T-helper 2 cell treated with Interferon-gamma antibody and Interleukin-4, amounts not matched to agents 5 μg/mL and 100 μg/mL, for 36 hours (primary cell): ENCODE data around the gene CD160.
"Not testable (repeated sequence)": the region's sequence is repeated elsewhere in the genome, so short reads cannot be mapped to it uniquely, and the experiment has no call there.

Experiments
- DNase-seq: peaks from one replicate; pipeline ENCODE4 v3.0.0; 2021; ENCODE audit warnings: low spot score
- H3K27ac Mint-ChIP-seq: one replicate; pipeline ENCODE4 v1.8.0; 2021; ENCODE audit warnings: mild to moderate bottlenecking, mixed read lengths
- H3K27me3 Mint-ChIP-seq: one replicate; pipeline ENCODE4 v1.8.0; 2021; ENCODE audit warnings: low read depth, mixed read lengths
- H3K36me3 Mint-ChIP-seq: one replicate; pipeline ENCODE4 v1.8.0; 2021; ENCODE audit warnings: low read depth, mixed read lengths
- H3K4me1 Mint-ChIP-seq: one replicate; pipeline ENCODE4 v1.8.0; 2021; ENCODE audit warnings: low read depth, mixed read lengths
- H3K4me3 Mint-ChIP-seq: one replicate; pipeline ENCODE4 v1.8.0; 2022; ENCODE audit warnings: mild to moderate bottlenecking, moderate library complexity, mixed read lengths
- H3K9me3 Mint-ChIP-seq: one replicate; pipeline ENCODE4 v1.8.0; 2021; ENCODE audit warnings: mixed read lengths

The CD160 gene

DNA sequence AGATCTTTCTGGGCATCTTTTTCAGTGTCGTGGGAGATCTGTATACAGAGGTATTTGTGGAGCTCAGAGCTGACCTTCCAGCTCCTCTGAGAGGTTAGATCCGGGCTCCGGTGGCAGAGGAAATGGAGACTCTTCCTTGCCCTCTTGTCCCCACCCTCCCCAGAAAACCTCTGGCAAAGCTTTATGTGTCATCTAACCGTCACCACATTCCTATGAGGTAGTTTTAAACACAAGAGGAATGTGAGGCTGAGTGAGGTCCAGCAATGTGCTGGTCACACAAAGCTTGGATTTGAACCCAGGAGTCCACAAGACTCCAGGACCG is 1.2 kb downstream of the CD160 start:
- no peak for DNase-seq
- no peaks in the 10 kb centered on the region for H3K36me3 Mint-ChIP-seq
- H3K9me3 Mint-ChIP-seq, result no peaks in the 10 kb centered on the region
- peaks cover 14% of the 10 kb centered on the region for H3K4me1 Mint-ChIP-seq
- H3K4me3 Mint-ChIP-seq, result peak overlapping the region; percentile 78
- no peak overlapping the region for H3K27ac Mint-ChIP-seq
- peaks cover 23% of the 10 kb centered on the region for H3K27me3 Mint-ChIP-seq

DNA sequence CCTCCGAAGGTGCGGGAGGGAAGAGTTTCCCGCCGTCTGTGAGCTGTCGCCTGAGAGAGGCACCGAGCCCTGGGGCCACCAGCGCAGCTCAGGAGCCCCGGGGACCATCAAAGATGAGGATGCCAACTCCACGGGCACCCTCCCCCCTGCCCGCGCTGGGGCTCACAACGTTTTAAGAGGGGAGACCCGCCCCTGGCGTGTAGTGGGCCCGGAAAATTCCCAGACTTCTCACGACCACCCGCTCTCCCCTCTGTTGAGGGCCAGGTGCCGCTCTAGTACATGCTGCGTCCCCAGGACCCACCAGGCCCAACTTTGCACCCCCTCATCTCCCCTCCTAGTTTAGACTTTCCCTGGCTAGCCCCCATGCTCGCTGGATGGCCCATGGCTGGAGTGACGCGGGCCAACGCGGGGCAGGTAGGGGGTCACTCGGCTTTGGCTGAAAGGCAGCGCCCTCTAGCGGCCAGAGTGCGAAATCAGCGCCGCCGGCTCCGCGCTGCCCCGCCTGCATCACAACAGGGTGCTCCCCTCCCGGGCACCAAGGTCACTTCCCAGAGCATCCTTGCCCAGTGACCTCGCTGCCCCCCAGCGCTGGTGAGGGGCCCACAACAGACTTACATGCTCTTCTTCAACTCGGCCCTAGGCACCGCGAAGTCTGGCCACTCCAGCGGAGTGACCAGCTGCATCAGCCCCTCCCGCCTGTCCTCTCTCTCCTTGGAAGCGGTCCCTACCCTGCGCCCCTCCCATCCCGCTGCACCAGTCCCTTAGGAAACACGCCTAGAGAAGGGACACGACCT is 1.8 kb downstream of the CD160 start:
- DNase-seq, result peak; percentile 63
- Mint-ChIP-seq H3K9me3 (no peaks in the 10 kb centered on the region), H3K36me3 (no peaks in the 10 kb centered on the region), H3K27ac (peak overlapping the region; percentile 41), H3K4me1 (peaks cover 14% of the 10 kb centered on the region), H3K27me3 (peaks cover 23% of the 10 kb centered on the region), H3K4me3 (peak overlapping the region; percentile 78)

DNA sequence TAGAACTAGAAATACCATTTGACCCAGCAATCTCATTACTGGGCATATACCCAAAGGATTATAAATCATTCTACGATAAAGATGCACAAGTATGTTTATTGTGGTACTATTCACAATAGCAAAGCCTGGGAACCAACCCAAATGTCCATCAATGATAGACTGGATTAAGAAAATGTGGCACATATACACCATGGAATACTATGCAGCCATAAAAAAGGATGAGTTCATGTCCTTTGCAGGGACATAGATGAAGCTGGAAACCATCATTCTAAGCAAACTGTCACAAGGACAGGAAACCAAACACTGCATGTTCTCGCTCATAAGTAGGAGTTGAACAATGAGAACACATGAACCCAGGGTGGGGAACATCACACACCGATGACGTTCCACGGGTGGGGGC is 6.9 kb downstream of the CD160 start:
- not testable (repeated sequence) for H3K9me3 Mint-ChIP-seq

DNA sequence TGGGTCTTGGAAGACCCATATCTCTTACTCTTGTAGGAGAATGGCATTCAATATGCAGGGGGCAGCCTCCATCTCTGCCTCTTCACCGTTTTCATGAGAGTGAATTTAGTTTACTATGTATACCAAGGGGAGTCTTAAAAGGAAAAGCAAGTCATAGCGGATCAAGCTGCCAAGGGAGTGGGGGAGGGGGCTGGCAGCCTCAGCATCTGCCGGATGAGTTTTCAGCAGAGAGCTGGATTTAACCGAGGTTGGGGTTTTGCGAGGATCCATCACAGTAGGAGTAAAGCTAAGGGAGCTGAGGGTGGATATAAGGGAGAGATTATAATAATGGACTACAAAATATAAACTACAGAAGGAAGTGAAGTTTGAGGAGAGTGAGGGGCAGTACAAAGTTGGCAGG is 9.9 kb downstream of the CD160 start:
- Mint-ChIP-seq H3K27me3 (no peaks in the 10 kb centered on the region), H3K4me1 (no peaks in the 10 kb centered on the region), H3K36me3 (no peaks in the 10 kb centered on the region), H3K4me3 (no peak overlapping the region), H3K9me3 (no peaks in the 10 kb centered on the region), H3K27ac (no peak overlapping the region)
- no peak for DNase-seq

More for the DNA sequence above, 6.9 kb downstream of the CD160 start:
- not testable (repeated sequence) for H3K4me1 Mint-ChIP-seq, H3K36me3 Mint-ChIP-seq, H3K4me3 Mint-ChIP-seq, DNase-seq, H3K27ac Mint-ChIP-seq
- H3K27me3 Mint-ChIP-seq, result peaks cover 15% of the 10 kb centered on the region

DNA sequence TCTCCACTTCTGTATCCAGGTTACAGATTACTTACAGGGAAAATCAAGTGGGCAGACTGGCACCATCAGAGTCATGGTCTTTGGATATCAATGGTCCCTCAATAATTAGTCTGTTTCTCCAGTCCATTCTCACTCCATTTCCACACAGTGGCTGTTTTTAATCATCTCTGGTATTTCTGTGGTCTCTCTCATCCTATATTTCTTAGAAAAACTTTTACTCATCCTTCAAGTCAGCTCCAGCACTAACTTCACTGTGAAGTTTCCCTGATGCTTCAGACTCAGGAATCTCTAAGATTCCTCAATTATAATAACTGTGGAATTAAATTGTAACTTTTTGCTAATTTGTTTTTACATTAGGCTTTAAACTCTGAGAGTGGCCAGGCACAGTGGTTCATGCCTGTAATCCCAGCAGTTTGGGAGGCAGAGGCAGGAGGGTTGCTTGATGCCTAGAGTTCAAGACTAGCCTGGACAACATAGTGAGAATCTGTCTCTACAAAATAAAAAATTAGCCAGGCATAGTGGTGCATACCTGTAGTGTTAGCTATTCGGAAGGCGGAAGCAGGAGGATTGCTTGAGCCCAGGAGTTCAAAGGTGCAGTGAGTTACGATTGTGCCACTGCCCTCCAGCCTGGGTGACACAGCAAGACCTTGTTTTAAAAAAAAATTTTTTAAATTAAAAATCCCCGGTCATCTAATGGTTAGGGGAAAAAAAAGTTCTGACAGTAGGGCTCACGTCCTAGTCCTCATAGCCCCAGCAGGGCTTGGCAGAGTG is 10.6 kb downstream of the CD160 start:
- no peak for DNase-seq
- no peak overlapping the region for H3K4me3 Mint-ChIP-seq
- no peaks in the 10 kb centered on the region for H3K4me1 Mint-ChIP-seq
- no peaks in the 10 kb centered on the region for H3K36me3 Mint-ChIP-seq
- no peaks in the 10 kb centered on the region for H3K9me3 Mint-ChIP-seq
- no peaks in the 10 kb centered on the region for H3K27me3 Mint-ChIP-seq
- H3K27ac Mint-ChIP-seq, result no peak overlapping the region

DNA sequence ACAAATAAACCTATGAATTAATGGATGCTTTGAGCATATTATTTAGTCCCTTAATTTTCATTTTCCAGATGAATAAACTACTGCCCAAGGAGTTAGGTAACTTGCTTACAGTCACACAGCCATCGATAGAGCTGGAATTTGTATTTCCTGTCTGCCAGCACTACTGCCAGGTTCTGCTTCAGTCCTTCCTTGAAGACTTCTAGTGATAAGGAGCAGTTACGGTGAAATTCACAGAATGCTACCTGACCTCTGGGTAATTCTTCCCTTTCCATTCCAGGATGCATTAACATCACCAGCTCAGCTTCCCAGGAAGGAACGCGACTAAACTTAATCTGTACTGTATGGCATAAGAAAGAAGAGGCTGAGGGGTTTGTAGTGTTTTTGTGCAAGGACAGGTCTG is 11.2 kb downstream of the CD160 start:
- Mint-ChIP-seq H3K27me3 (no peaks in the 10 kb centered on the region), H3K4me1 (no peaks in the 10 kb centered on the region), H3K27ac (no peak overlapping the region), H3K4me3 (no peak overlapping the region), H3K36me3 (no peaks in the 10 kb centered on the region), H3K9me3 (no peaks in the 10 kb centered on the region)
- DNase-seq, result no peak

DNA sequence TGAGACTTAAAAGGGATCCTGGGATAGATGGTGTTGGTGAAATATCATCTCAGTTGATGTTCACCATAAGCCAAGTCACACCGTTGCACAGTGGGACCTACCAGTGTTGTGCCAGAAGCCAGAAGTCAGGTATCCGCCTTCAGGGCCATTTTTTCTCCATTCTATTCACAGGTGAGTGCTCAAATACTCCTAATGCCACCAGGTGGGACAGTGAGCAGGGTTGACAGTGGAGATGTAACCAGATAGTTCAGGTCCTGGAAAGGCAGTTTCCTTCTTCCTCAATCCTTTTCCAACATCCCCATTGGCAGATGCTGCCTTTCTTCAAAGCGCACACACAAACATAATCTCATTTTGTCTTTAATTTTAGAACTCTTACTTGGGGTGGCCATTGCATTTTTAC is 11.6 kb downstream of the CD160 start:
- Mint-ChIP-seq H3K9me3 (no peaks in the 10 kb centered on the region), H3K36me3 (no peaks in the 10 kb centered on the region), H3K27ac (no peak overlapping the region), H3K27me3 (no peaks in the 10 kb centered on the region), H3K4me3 (no peak overlapping the region), H3K4me1 (no peaks in the 10 kb centered on the region)
- no peak for DNase-seq

DNA sequence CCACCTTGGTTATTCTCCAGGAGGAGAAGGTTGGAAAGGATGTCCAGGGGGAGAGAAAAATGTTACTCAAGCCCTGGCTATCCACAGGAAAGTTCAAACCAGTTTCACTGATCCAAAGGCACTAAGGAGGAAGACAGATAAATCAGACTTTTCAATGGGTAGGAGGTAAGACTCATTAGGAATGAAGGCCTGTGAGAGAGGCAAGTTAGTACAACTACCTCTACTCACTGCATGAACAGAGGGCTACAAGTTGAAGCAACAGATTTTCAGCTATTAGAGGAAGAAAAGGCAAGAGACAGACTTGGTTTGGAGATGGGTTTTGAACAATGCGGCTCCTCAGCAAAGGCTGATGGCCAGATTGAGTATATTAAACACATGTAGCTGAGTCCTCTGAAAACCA is 16.9 kb downstream of the CD160 start:
- DNase-seq, result no peak
- Mint-ChIP-seq H3K27ac (no peak overlapping the region), H3K4me1 (no peaks in the 10 kb centered on the region), H3K4me3 (no peak overlapping the region), H3K9me3 (no peaks in the 10 kb centered on the region), H3K36me3 (peaks cover 2% of the 10 kb centered on the region), H3K27me3 (no peaks in the 10 kb centered on the region)

DNA sequence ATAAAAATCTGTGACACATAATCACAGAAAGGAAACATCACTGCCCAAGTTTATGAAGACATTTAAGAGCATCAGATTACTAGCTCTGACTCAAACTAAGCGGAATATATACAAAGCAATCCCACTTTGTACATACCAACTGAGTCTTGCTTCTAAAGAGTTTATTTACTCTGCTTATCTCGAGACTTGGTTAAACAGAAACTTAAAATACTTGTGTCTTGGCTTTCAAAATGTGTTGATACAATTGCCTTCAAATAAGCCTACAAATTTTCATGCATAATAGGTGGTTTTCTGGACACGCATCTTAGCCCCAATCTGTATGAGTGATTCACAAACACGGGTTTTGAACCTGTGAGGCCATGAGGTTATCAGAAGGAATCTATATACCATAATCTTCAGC is 21.0 kb downstream of the CD160 start:
- H3K4me3 Mint-ChIP-seq, result no peak overlapping the region
- no peak overlapping the region for H3K27ac Mint-ChIP-seq

DNA sequence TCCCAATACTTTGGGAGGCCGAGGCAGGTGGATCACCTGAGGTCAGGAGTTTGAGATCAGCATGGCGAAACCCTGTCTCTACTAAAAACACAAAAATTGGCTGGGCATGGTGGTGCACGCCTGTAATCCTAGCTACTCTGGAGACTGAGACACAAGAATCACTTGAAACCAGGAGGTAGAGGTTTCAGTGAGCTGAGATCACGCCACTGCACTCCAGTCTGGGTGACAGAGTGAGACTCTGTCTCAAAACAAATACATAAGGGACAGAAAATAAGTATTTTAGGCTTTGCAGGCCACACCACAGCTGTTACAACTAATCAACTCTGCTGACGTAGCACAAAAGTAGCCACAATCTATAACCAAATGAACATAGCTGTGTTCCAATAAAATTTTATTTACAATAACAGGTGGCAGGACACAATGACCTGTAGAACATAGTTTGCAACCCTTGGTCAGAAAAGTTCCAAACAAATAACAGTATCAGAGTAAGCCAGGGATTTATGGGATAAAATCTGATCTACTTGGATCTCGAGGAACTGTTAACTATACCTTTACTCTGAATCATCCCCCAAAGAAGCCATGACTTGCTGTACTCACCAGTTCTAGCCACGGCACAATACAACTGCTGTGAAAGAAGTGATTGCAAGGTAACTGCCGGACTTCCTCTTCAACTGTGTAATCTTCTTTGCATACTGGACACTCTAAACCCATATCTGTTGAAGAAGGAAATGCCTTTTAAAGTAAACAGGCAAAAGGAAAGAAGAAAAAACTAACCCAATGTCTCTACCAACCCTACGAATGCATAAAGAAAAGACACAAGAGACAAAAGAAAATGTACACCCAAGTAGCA is 28.3 kb downstream of the CD160 start:
- Mint-ChIP-seq H3K4me1 (no peaks in the 10 kb centered on the region), H3K36me3 (peaks cover 47% of the 10 kb centered on the region), H3K27me3 (no peaks in the 10 kb centered on the region), H3K27ac (no peak overlapping the region), H3K9me3 (no peaks in the 10 kb centered on the region), H3K4me3 (no peak overlapping the region)
- DNase-seq, result no peak

More for the DNA sequence above, 21.0 kb downstream of the CD160 start:
- no peak for DNase-seq
- Mint-ChIP-seq H3K27me3 (no peaks in the 10 kb centered on the region), H3K9me3 (no peaks in the 10 kb centered on the region), H3K4me1 (no peaks in the 10 kb centered on the region), H3K36me3 (peaks cover 24% of the 10 kb centered on the region)

DNA sequence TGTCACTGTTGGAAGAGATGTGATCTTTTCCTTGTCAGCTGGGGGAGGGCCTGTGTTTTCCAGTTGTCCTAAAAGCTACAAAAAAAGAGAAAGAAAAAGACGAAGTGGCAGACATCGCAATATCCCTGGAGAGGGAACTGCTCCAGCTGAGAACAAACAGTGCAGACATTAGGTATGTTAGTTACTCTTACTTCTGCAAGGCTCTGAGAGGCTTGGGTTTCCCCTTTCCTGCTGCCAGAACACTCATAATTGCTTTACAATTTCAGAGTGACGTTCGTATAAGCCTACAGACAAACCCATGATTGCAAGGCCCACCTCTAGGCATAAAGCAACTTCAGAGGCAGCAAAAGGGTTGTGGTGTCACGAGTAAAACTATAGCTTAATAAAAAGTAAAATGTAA is 31.1 kb downstream of the CD160 start:
- Mint-ChIP-seq H3K4me3 (no peak overlapping the region), H3K27ac (no peak overlapping the region), H3K36me3 (peaks cover 37% of the 10 kb centered on the region), H3K4me1 (no peaks in the 10 kb centered on the region), H3K9me3 (no peaks in the 10 kb centered on the region), H3K27me3 (no peaks in the 10 kb centered on the region)
- DNase-seq, result no peak

DNA sequence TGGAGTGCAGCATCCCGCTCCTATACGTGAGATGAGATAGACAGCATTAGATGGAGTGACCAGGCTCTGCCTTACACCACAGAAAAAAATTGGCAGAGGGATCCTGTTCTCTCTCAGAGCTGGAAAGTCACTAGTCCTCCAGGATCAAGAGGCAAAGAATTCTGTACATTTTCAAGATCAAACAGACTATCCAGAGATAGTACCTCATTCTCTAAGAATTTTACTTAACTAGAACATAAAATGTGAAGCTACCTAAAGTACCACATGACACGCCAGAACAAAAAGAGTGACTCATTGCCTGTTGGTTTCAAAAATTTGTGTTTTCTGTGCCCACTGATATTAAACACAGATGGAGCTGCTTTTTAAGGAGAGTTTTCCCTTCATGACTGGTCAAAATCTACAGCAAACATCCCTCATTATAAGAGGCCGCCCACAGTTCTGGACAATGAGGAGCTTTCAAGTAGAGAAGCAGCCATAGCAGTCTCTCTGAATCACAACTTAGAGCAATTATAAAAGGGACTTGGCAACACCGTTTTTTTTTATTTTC is 32.3 kb downstream of the CD160 start:
- DNase-seq, result no peak
- peaks cover 2% of the 10 kb centered on the region for H3K4me1 Mint-ChIP-seq
- H3K4me3 Mint-ChIP-seq, result no peak overlapping the region
- peaks cover 35% of the 10 kb centered on the region for H3K36me3 Mint-ChIP-seq
- no peaks in the 10 kb centered on the region for H3K27me3 Mint-ChIP-seq
- H3K9me3 Mint-ChIP-seq, result no peaks in the 10 kb centered on the region
- no peak overlapping the region for H3K27ac Mint-ChIP-seq

DNA sequence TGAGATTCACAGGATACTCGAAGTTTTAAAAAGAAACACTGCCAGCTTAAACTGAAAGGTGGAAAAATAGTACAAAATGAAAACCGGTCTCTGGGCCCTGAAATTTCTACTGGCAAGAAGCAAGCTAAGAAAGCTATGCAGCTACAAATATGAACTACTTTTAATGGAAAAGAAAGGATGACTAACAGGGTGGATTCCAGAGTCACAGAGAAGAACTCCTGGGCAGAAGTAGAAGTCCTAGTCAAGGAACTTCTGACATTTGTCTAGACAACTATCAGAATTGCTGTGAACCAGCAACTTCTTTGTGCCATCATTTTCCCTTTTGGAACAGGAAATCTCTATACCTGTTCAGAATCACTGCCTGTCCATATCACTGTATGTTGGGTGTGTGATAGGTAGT is 38.1 kb downstream of the CD160 start:
- H3K9me3 Mint-ChIP-seq, result peaks cover 12% of the 10 kb centered on the region
- no peak for DNase-seq
- H3K27ac Mint-ChIP-seq, result no peak overlapping the region
- H3K27me3 Mint-ChIP-seq, result no peaks in the 10 kb centered on the region
- peaks cover 2% of the 10 kb centered on the region for H3K4me1 Mint-ChIP-seq
- H3K36me3 Mint-ChIP-seq, result peaks cover 49% of the 10 kb centered on the region
- H3K4me3 Mint-ChIP-seq, result no peak overlapping the region

DNA sequence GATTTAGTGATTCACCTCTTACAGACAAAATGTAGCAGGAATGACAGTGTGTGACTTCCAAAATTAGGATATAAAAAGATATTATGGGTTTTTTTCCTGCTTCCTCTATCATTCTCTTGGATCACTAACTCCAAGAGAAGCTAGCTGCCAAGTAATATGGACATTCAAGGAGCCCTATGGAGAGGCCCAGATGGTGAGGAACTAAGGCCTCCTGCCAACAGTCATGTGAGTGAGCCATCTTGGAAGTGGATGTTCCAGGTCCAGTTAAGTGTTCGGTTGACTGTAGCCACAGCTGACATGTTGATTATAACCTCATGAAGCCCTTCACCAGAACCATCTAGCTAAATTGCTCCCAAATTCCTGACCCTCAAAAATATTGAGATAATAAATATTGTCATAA is 38.8 kb downstream of the CD160 start:
- no peak overlapping the region for H3K4me3 Mint-ChIP-seq
- H3K27me3 Mint-ChIP-seq, result no peaks in the 10 kb centered on the region
- no peak overlapping the region for H3K27ac Mint-ChIP-seq
- peaks cover 50% of the 10 kb centered on the region for H3K36me3 Mint-ChIP-seq
- peaks cover 15% of the 10 kb centered on the region for H3K9me3 Mint-ChIP-seq
- DNase-seq, result no peak
- peaks cover 2% of the 10 kb centered on the region for H3K4me1 Mint-ChIP-seq
